OCI-LY1 (cell line): ENCODE data around the gene KLRF2.

Source experiments
- H2AFZ ChIP-seq: fragments of 200-600 bp; sonication (generic), shearing (Covaris generic); 2 replicates; pipeline ENCODE4 v1.6.0; 2014; ENCODE audit warnings: antibody characterized with exemption, mild to moderate bottlenecking, low read length
- H3F3A ChIP-seq: fragments of 200-600 bp; sonication (generic), shearing (Covaris generic); 2 replicates; pipeline ENCODE4 v1.6.0; 2014; ENCODE audit warnings: mild to moderate bottlenecking, antibody characterized with exemption, low read length, moderate library complexity; ENCODE audit not compliant: insufficient read depth
- H3K27ac ChIP-seq: fragments of 200-600 bp; sonication (generic); 2 replicates; pipeline ENCODE4 v1.5.1; 2014; ENCODE audit warnings: low read length, mixed run types, mild to moderate bottlenecking, low read depth; ENCODE audit not compliant: poor library complexity, severe bottlenecking
- H3K27me3 ChIP-seq: fragments of 200-600 bp; sonication (generic); 2 replicates; pipeline ENCODE4 v1.6.0; 2014; ENCODE audit warnings: antibody characterized with exemption, mild to moderate bottlenecking, low read length, moderate library complexity; ENCODE audit not compliant: insufficient read depth
- H3K36me3 ChIP-seq: fragments of 200-600 bp; sonication (generic); 2 replicates; pipeline ENCODE4 v1.6.1; 2014; ENCODE audit warnings: mild to moderate bottlenecking, antibody characterized with exemption, low read length, moderate library complexity, mixed read lengths; ENCODE audit not compliant: insufficient read depth
- H3K4me1 ChIP-seq: fragments of 200-600 bp; sonication (generic); 2 replicates; pipeline ENCODE4 v1.5.1; 2014; ENCODE audit warnings: mild to moderate bottlenecking, low read length, moderate library complexity; ENCODE audit not compliant: insufficient read depth, severe bottlenecking
- H3K4me2 ChIP-seq: fragments of 200-600 bp; sonication (generic), shearing (Covaris generic); 2 replicates; pipeline ENCODE4 v1.6.1; 2014; ENCODE audit warnings: low read length
- H3K4me3 ChIP-seq: fragments of 200-600 bp; sonication (generic); 2 replicates; pipeline ENCODE4 v1.5.1; 2014; ENCODE audit warnings: low read length, low read depth, mild to moderate bottlenecking, mixed read lengths; ENCODE audit not compliant: poor library complexity, severe bottlenecking
- H3K79me2 ChIP-seq: fragments of 200-600 bp; shearing (Covaris generic); 2 replicates; pipeline ENCODE4 v1.6.1; 2016; ENCODE audit warnings: mixed run types, low read length, mixed read lengths; ENCODE audit not compliant: insufficient read depth
- H3K9ac ChIP-seq: fragments of 200-600 bp; sonication (generic), shearing (Covaris generic); 2 replicates; pipeline ENCODE4 v1.6.1; 2014; ENCODE audit warnings: mild to moderate bottlenecking, low read length, mixed read lengths
- H3K9me2 ChIP-seq: fragments of 200-600 bp; sonication (generic), shearing (Covaris generic); 2 replicates; pipeline ENCODE4 v1.6.1; 2014; ENCODE audit warnings: low read depth, mild to moderate bottlenecking, low read length, mixed read lengths
- H3K9me3 ChIP-seq: fragments of 200-600 bp; shearing (Covaris generic); 2 replicates; pipeline ENCODE4 v1.6.1; 2014; ENCODE audit warnings: low read length, mixed read lengths
- H4K20me1 ChIP-seq: fragments of 200-600 bp; sonication (generic), shearing (Covaris generic); 2 replicates; pipeline ENCODE4 v1.6.0; 2016; ENCODE audit warnings: mild to moderate bottlenecking, low read length; ENCODE audit not compliant: insufficient read depth
- CTCF ChIP-seq: fragments of 200-600 bp; sonication (generic), shearing (Covaris generic); IDR thresholded peaks from 2 replicates; pipeline ENCODE4 v1.5.1; 2017; ENCODE audit warnings: mild to moderate bottlenecking, antibody characterized with exemption, low read length, moderate library complexity, mixed read lengths
- EZH2 ChIP-seq: fragments of 200-600 bp; sonication (generic), shearing (Covaris generic); IDR thresholded peaks from 2 replicates; pipeline ENCODE4 v1.8.0; 2017; ENCODE audit warnings: borderline replicate concordance, mixed run types, mild to moderate bottlenecking, antibody characterized with exemption, low read length, moderate library complexity, mixed read lengths

KLRF2 gene

GRCh38 chr12:9848899-9849298, 32.4 kb upstream of the KLRF2 start:
- no peak overlapping the region for H2AFZ ChIP-seq
- no peaks in the 10 kb centered on the region for H3K36me3 ChIP-seq
- H3K9ac ChIP-seq: no peak overlapping the region

GRCh38 chr12:9851050-9851449, 30.2 kb upstream of the KLRF2 start:
- Histone ChIP-seq H3F3A (no peaks in the 10 kb centered on the region), H3K4me2 (no peak overlapping the region), H3K9ac (no peak overlapping the region), H3K9me2 (no peaks in the 10 kb centered on the region), H4K20me1 (no peaks in the 10 kb centered on the region), H3K4me3 (no peak overlapping the region), H3K4me1 (no peaks in the 10 kb centered on the region), H3K27me3 (no peaks in the 10 kb centered on the region), H3K79me2 (no peaks in the 10 kb centered on the region), H2AFZ (no peak overlapping the region), H3K9me3 (no peaks in the 10 kb centered on the region), H3K27ac (no peak overlapping the region), H3K36me3 (no peaks in the 10 kb centered on the region)
- TF ChIP-seq CTCF (no peak), EZH2 (no peak)

More at GRCh38 chr12:9848899-9849298, 32.4 kb upstream of the KLRF2 start:
- no peaks in the 10 kb centered on the region for H3K4me1 ChIP-seq
- H3K9me3 ChIP-seq: no peaks in the 10 kb centered on the region
- H3K4me2 ChIP-seq: no peak overlapping the region
- H3K4me3 ChIP-seq: no peak overlapping the region
- H3K79me2 ChIP-seq: no peaks in the 10 kb centered on the region
- no peak for TF ChIP-seq EZH2
- no peak for TF ChIP-seq CTCF
- no peaks in the 10 kb centered on the region for H3K27me3 ChIP-seq
- H3K27ac ChIP-seq: no peak overlapping the region
- H3K9me2 ChIP-seq: no peaks in the 10 kb centered on the region
- no peaks in the 10 kb centered on the region for H4K20me1 ChIP-seq
- no peaks in the 10 kb centered on the region for H3F3A ChIP-seq

- no peaks in the 10 kb centered on the region for H3F3A ChIP-seq
- TF ChIP-seq CTCF: no peak
- no peak for TF ChIP-seq EZH2
- H3K9me2 ChIP-seq: no peaks in the 10 kb centered on the region
- H3K4me3 ChIP-seq: no peak overlapping the region
- no peak overlapping the region for H3K27ac ChIP-seq
- no peaks in the 10 kb centered on the region for H3K79me2 ChIP-seq
- no peak overlapping the region for H2AFZ ChIP-seq
- no peaks in the 10 kb centered on the region for H3K9me3 ChIP-seq
- no peak overlapping the region for H3K4me2 ChIP-seq
- H3K36me3 ChIP-seq: no peaks in the 10 kb centered on the region
- no peak overlapping the region for H3K9ac ChIP-seq
- H3K4me1 ChIP-seq: no peaks in the 10 kb centered on the region
- H4K20me1 ChIP-seq: no peaks in the 10 kb centered on the region
- H3K27me3 ChIP-seq: no peaks in the 10 kb centered on the region
These were observed 29.4 kb upstream of the KLRF2 start for GRCh38 chr12:9851927-9852326.
